IPS-20b (cell line): ENCODE measurements around the gene MXD3.

Experiments used
- H3K27ac ChIP-seq: one replicate; pipeline ENCODE4 v1.5.1; 2013; ENCODE audit warnings: low read length
- H3K27me3 ChIP-seq: 2 replicates; pipeline ENCODE4 v1.6.1; 2013; ENCODE audit warnings: mild to moderate bottlenecking, low read length, inconsistent platforms; ENCODE audit not compliant: insufficient read depth
- H3K36me3 ChIP-seq: 2 replicates; pipeline ENCODE4 v1.6.1; 2013; ENCODE audit warnings: low read depth, mild to moderate bottlenecking, inconsistent platforms, low read length, moderate library complexity; ENCODE audit not compliant: insufficient read depth
- H3K4me1 ChIP-seq: 2 replicates; pipeline ENCODE4 v1.6.1; 2013; ENCODE audit warnings: mild to moderate bottlenecking, control low read depth, inconsistent platforms, low read length, moderate library complexity; ENCODE audit not compliant: insufficient read depth
- H3K4me3 ChIP-seq: 2 replicates; pipeline ENCODE4 v1.5.1; 2013; ENCODE audit warnings: mild to moderate bottlenecking, low read length, inconsistent platforms
- H3K9ac ChIP-seq: 2 replicates; pipeline ENCODE4 v1.6.1; 2013; ENCODE audit warnings: low read depth, mild to moderate bottlenecking, inconsistent platforms, low read length, moderate library complexity
- H3K9me3 ChIP-seq: 2 replicates; pipeline ENCODE4 v1.6.1; 2013; ENCODE audit warnings: mild to moderate bottlenecking, low read depth, low read length, inconsistent platforms; ENCODE audit not compliant: insufficient read depth

The MXD3 gene

DNA sequence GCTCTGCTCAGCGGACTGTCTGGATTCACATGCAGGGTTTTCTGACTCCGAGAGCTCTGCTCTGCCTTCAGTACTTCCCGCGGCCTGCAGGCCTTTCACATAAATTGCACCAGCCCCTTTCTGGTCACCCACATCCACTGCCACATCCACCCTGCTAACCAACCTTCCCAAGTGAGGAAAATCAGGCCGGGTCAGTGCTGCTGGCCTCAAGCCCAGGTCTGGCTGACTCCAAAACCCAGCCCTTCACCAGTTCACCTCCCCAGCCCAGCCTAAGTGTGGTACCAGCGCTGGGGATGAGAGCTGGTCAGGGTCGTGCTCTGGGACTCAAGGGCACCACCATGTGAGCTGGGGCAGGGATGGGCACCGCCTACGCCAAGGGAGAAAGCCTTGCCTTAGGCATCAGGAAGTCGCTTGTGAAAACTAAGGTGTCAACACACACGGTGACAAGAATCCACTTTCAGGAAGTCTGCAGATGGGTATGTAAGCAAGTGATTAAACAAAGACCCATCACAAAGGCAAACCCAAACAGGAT lies 27.5 kb upstream of the MXD3 start:
- Histone ChIP-seq H3K36me3 (peaks cover 56% of the 10 kb centered on the region), H3K27ac (no peak overlapping the region)

DNA sequence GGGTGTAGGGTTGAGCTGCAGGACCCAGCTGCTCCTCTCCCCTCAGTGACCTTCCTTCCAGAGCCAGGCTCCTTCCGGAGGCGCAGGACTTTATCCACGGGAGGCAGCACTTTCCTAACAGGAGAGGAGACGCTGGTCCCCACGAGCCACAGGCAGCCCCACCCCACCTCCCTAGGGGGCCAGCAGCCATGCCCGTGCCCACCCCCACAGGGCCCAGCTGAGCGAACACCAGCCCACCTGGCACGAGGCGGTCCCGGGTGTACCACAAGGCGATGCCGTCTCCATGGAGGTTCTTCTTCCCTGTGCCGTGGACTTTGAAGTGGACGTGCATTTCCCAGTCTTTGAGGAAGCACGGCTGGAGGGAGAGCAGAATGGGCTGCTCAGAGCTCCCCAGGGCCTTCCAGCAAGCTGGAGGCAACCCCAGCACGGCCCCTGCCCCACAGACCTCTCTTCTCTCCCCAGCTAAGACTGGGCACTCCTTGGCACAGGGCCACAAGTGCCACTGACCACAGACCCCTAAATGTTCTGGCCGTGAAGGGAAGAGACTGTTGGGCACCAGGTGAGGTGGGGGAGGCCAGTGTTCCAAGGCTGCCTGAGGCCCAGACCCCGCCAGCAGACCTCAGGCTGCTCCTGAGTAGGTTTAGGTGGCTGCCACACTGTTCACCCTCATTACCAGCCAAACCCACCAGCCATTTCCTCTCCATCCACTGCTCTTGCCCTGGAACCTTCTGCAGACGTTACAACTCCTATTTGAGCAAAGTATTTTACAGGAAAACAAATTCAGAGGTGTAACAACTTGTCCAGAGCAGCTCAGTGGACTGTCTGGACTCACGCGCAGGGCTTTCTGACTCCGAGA lies 26.8 kb upstream of the MXD3 start:
- no peaks in the 10 kb centered on the region for H3K27me3 ChIP-seq
- peaks cover 60% of the 10 kb centered on the region for H3K36me3 ChIP-seq
- no peak overlapping the region for H3K27ac ChIP-seq
- H3K9ac ChIP-seq: no peak overlapping the region
- H3K4me1 ChIP-seq: no peaks in the 10 kb centered on the region; the same call in 1 of the 2 replicates
- no peaks in the 10 kb centered on the region for H3K9me3 ChIP-seq
- no peak overlapping the region for H3K4me3 ChIP-seq

More for the DNA sequence above, 27.5 kb upstream of the MXD3 start:
- Histone ChIP-seq H3K27me3 (no peaks in the 10 kb centered on the region), H3K4me1 (no peaks in the 10 kb centered on the region; the same call in 1 of the 2 replicates), H3K9me3 (no peaks in the 10 kb centered on the region), H3K4me3 (no peak overlapping the region), H3K9ac (no peak overlapping the region)

DNA sequence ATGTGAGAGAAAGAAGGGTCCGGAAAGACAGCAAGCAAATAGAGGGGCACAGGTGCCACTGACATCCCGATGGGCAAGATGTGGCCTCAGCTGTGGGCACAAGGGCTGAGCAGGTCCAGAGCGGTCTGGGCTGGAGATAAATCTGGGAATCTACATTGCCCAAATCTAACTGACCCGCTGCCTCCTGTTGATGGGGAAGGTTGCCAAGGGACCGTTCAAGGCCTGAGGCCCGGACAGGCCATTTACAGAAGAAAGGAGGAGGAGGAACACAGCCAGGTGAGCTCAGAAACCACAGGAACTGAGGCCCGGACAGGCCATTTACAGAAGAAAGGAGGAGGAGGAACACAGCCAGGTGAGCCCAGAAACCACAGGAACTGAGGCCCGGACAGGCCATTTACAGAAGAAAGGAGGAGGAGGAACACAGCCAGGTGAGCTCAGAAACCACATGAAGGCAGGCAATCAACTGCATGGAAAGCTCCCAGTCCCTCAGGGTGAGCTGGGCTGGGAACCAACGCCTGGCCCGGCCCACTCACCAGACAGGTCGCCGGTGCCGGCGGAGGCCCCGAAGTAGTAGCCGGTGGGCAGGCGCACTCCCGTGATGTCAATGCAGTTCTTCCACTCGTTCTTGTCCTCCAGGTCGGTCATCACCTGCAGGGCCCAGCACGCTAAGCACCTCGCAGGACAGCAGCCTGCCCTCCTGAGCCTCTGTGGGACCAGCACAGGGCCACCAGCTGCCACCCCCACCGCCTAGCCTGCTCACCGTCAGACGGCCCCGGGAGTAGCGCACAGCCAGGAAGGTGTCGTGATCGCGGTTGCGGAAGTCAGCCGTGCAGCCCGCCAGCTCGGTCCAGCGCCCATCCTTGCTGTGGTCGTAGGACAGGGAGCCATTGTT lies 25.2 kb upstream of the MXD3 start:
- Histone ChIP-seq H3K4me3 (no peak overlapping the region), H3K36me3 (peaks cover 65% of the 10 kb centered on the region), H3K27ac (no peak overlapping the region), H3K27me3 (no peaks in the 10 kb centered on the region), H3K4me1 (no peaks in the 10 kb centered on the region; the same call in 1 of the 2 replicates), H3K9me3 (no peaks in the 10 kb centered on the region), H3K9ac (no peak overlapping the region)

DNA sequence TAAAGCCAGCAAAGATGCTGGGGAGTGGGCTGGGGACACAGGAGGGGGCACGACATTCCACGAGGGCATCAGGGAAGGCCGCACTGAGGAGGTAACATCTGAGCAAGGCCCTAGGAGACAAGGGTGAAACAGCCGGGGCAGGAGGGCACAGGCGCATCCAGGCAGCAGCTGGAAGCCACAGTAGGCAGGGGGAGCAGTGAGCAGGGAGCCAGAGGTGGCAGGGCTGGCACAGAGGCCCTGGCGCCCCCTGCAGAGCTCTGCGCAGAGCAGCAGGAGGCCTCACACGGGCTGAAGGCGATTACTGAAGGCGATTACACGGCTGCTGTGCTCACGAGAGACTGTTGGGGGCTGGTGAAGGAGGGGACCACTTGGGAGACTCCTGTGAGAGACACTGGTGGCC lies 24.4 kb upstream of the MXD3 start:
- Histone ChIP-seq H3K27ac (no peak overlapping the region), H3K36me3 (peaks cover 65% of the 10 kb centered on the region), H3K4me1 (no peaks in the 10 kb centered on the region; the same call in 1 of the 2 replicates)

DNA sequence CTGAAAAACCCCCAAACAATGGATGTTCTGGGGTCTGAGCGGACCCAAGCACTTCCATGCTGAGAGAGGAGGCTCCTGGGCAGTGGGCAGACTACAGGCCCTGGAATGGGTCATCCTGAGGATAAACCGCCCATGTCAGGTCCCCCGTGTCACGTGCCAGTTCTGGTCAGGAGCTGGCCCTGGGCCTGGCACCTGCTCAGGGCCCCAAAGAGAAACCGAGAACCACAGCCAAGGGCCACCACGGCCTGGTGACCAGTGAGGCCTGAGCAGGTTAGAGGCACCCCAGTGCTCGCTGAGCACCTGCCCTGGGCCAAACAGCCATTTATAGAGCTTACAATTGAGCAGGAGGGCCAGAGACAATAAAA lies 24.0 kb upstream of the MXD3 start:
- Histone ChIP-seq H3K36me3 (peaks cover 70% of the 10 kb centered on the region), H3K27ac (no peak overlapping the region), H3K9me3 (no peaks in the 10 kb centered on the region), H3K4me1 (no peaks in the 10 kb centered on the region; the same call in 1 of the 2 replicates), H3K27me3 (no peaks in the 10 kb centered on the region), H3K9ac (no peak overlapping the region), H3K4me3 (no peak overlapping the region)

More for the DNA sequence above, 24.4 kb upstream of the MXD3 start:
- Histone ChIP-seq H3K9ac (no peak overlapping the region), H3K27me3 (no peaks in the 10 kb centered on the region), H3K4me3 (no peak overlapping the region), H3K9me3 (no peaks in the 10 kb centered on the region)

DNA sequence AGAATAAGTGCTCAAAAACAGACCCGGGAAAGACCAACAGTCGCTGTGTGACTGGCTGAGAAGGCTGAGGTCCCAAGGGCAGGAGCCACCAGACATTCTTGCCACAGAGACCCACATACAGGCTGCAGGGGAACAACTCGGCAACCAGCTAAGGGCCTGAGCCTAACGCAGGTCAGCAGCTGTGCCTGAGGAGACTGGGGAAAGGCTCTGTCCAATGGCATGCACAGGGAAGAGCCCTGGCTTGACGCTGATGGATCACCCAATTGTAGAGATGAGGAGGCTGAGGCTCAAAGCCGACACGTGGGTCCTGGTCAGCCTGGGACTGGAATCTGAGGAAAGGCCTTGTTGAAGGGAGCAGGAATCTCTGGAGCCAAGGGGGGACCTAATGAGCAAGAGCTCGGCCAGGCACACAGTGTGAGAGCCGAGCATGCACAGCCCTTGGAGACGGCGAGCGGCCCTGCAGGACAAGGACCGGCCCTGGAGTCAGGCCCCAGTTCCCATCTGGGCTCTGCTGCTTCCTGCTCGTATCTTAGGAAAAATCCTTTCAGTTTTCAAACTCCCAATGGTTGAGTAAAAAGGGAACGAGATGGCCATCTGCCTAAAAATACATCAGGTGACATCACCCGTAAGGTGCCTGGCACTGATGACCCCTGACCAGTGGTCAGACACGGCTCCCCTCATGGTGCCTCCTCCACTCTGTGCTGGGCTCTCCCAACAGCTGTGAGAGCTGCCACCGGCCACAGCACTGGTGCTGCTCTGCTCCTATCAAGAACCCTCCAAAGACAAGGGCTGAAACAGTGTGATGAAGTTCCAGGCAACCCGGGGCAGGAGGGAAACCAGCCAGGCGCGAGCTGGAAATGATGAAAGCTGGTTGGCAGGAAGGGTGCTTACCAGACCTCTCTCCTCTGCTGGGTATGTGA lies 23.3 kb upstream of the MXD3 start:
- Histone ChIP-seq H3K4me3 (no peak overlapping the region), H3K4me1 (no peaks in the 10 kb centered on the region; the same call in 1 of the 2 replicates), H3K9me3 (no peaks in the 10 kb centered on the region), H3K9ac (no peak overlapping the region), H3K27me3 (no peaks in the 10 kb centered on the region), H3K27ac (no peak overlapping the region), H3K36me3 (peaks cover 76% of the 10 kb centered on the region)

DNA sequence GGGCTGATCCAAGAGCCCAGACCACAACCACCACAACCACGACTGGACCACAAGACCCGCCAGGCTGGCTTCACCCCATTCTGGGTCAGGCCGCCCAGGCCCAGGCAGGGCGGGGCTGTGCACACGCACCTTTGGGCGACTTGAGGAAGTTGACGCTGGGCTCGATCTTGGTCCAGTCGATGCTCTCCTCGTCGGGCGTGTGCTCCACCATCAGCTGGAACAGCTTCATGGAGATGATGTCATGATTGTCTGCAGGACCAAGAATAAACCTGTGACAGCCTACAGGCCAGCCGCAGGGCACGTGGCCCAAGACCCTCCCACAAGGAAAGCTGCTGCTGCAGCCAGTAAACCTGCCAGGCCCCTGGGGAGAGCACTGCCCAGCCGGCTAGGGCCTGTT lies 22.5 kb upstream of the MXD3 start:
- Histone ChIP-seq H3K4me3 (no peak overlapping the region), H3K27ac (no peak overlapping the region), H3K9ac (no peak overlapping the region), H3K27me3 (no peaks in the 10 kb centered on the region), H3K36me3 (peaks cover 80% of the 10 kb centered on the region), H3K9me3 (no peaks in the 10 kb centered on the region), H3K4me1 (no peaks in the 10 kb centered on the region)

DNA sequence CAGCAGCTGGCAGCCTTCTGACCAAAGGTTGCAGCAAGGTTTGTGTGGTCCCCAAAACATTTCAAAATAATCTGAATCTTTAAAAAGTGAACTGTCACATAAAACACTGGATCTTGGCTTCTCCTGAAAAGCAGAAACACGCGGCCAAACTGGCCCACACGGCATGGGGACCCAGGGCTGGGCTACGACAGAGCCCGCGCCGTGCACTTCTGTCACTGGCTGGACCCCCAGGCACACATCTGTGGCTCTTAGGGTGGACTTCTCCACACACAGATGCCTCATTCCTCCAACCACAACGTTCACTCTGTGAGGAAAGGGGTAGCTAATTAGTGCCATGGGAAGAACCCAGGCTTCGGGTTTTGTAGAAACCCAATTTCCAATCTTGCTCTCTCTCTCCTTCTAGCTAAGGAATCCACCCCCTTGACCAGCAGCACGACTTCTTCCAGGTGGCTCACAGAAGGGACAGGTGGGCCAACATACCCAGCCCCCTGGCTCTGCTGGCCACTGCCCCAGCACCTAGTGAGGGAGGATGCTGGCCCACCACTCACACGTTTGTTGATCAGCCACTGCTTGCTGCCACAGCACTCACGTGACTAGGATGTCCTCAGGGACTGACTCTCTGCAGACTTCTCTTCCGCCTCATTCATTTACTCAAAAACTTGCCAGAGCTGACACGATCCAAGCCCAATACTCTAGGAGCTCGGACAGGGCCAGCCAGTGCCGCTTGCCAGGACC lies 21.9 kb upstream of the MXD3 start:
- Histone ChIP-seq H3K9me3 (no peaks in the 10 kb centered on the region), H3K36me3 (peaks cover 76% of the 10 kb centered on the region), H3K9ac (no peak overlapping the region), H3K4me3 (no peak overlapping the region), H3K4me1 (no peaks in the 10 kb centered on the region), H3K27me3 (no peaks in the 10 kb centered on the region), H3K27ac (no peak overlapping the region)

DNA sequence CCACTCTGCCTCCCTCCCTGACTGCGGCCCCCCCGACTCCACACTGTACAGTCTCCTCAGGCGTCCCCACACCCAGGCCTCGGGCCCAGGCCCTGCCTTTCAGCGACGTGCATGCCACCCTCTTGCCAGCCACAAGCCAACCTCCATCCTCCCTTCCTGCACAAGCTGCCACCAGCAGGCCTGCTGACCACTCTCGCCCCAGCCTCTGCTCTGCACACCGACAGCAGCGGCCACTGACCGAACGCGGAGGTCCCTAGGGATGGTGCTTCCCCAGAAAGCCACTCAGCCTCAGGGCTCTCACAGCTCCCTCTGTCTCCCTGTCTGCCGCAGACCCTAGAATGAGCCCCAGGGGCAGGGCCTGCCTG lies 21.2 kb upstream of the MXD3 start:
- H3K4me3 ChIP-seq: no peak overlapping the region
- peaks cover 74% of the 10 kb centered on the region for H3K36me3 ChIP-seq
- no peaks in the 10 kb centered on the region for H3K27me3 ChIP-seq
- no peaks in the 10 kb centered on the region for H3K4me1 ChIP-seq
- no peak overlapping the region for H3K9ac ChIP-seq
- no peaks in the 10 kb centered on the region for H3K9me3 ChIP-seq
- H3K27ac ChIP-seq: no peak overlapping the region

DNA sequence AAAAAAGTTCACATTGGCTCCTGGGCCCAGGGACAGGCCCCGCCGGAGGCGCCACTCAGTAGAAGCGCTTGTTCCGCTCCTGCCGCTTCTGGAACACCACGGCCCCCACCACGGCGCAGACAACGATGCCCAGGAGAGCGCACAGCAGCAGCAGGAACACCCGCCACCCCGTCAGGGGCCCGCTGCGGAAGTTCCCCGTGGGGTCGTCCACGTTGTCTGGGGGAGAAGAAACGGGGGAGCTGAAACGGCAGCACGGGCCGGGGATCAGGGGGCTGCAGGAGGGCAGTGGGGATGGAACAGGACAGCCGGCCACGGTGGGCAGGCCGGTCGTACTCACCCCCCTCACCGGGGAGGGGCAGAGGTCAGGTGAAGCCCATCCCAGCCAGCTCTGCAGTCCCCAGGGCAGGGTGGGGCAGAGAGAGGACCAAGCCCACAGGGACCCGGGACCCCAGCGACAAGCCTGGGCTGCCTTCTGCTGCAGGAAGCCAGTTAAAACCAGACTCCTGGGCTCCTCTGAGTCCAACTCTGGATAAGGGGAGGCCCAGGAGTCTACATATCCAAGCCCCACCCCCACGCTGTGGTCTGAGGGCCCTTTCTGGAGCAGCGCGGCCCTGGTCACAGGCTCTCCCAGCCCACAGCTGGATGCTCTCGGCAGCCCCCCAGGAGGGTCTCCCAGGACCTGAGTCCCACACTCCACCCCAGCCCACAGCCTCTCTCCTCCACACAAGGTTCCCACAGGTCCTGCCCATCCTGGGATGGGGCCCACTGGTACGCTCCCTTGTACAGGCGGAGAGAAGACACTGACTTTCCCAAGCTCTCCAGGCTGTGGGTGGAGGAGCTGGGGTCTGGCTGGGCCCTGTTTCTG lies 20.6 kb upstream of the MXD3 start:
- Histone ChIP-seq H3K9ac (no peak overlapping the region), H3K27me3 (no peaks in the 10 kb centered on the region), H3K4me3 (no peak overlapping the region), H3K9me3 (no peaks in the 10 kb centered on the region), H3K4me1 (no peaks in the 10 kb centered on the region), H3K36me3 (peaks cover 68% of the 10 kb centered on the region), H3K27ac (no peak overlapping the region)
